Left lung (tissue), 10 donors: Measurements from ENCODE around the gene KANSL3. TPM values are rescaled to one million over a fixed set of nuclear protein-coding genes. Genes with fewer than 3 reads are reported as not detected.

Source experiments
- ATAC-seq: fragments of 200-7000 bp; cut with Tn5 transposase; one replicate; pipeline ENCODE4 v1.9.1; 2020; ENCODE audit warnings: moderate library complexity
- DNase-seq, 4 donors: peaks; one replicate each; pipeline ENCODE4 v3.0.0-alpha.2; 2013 to 2020
- H3K27ac ChIP-seq, 2 donors: fragments of 200-600 bp; sonication (generic) in 1 of 2; one replicate each; pipeline versions ENCODE4 v1.5.0 to v1.8.0; 2020 to 2021
- H3K27me3 ChIP-seq, 2 donors: fragments of 200-600 bp; sonication (generic) in 1 of 2; one replicate each; pipeline versions ENCODE4 v1.5.0 to v1.8.0; 2020 to 2021
- H3K36me3 ChIP-seq, 2 donors: fragments of 200-600 bp; sonication (generic) in 1 of 2; one replicate each; pipeline versions ENCODE4 v1.5.0 to v1.8.0; 2020 to 2021
- H3K4me1 ChIP-seq, 2 donors: fragments of 200-600 bp; one replicate each; pipeline ENCODE4 v1.8.0; 2021
- H3K4me3 ChIP-seq, 2 donors: fragments of 200-600 bp; sonication (generic) in 1 of 2; one replicate each; pipeline versions ENCODE4 v1.5.0 to v1.8.0; 2020 to 2021; ENCODE audit warnings: mild to moderate bottlenecking in 1 of 2
- H3K9me3 ChIP-seq, 2 donors: fragments of 200-600 bp; sonication (generic) in 1 of 2; one replicate each; pipeline versions ENCODE4 v1.5.0 to v1.8.0; 2020 to 2021
- CTCF ChIP-seq, 2 donors: fragments of 200-600 bp; sonication (generic) in 1 of 2; IDR thresholded peaks; one replicate each; pipeline versions ENCODE4 v1.5.0 to v1.8.0; 2021; ENCODE audit warnings: antibody characterized with exemption in 2 of 2
- intact Hi-C, 2 donors: fragments of 100-400 bp; cut with DNase I; formaldehyde crosslinking; loops; one replicate each; pipeline versions ENCODE4 v1.11.2 to v1.14.2; 2022
- polyA plus RNA-seq, 6 donors: library from polyadenylated mRNA; unstranded; fragments of 120-200 nt; gene quantifications; one replicate each; pipeline ENCODE4 v1.2.1, GENCODE V29; 2013; ENCODE audit not compliant: insufficient read length in 6 of 6
- total RNA-seq, 2 donors: library from RNA; stranded (reverse); fragmentation: NEBNext Ultra II Directional; extraction: Animal tissue kit (Norgen Biotek cat#: 25700); gene quantifications; one replicate each; pipeline ENCODE4 v1.2.1, GENCODE V29; 2021
- donor health status: DM: no; HTN: yes; CAD: no.
- donor health status: DM: no; HTN: no; CAD: no.

Gene KANSL3
- total and polyA plus RNA-seq, 8 donors, result 39.9 to 61.5 (median 55.0) TPM

- no peak for TF ChIP-seq CTCF (IDR thresholded peaks at IDR 0.05)
- Histone ChIP-seq H3K27me3 (no peaks in the 10 kb centered on the region), H3K9me3 (no peaks in the 10 kb centered on the region), H3K36me3 (peaks cover 6 to 98% of the 10 kb centered on the region in 2 donors), H3K4me1 (peaks cover 0 to 8% of the 10 kb centered on the region in 2 donors), H3K27ac (peak overlapping the region in 1 of 2 donors; percentile 4), H3K4me3 (no peak overlapping the region)
- intact Hi-C loops, result no loop called here
- DNase-seq (no peak), ATAC-seq (peak; percentile 42)
Measured at GRCh38 chr2:96608469-96609455, 29.4 kb downstream of the KANSL3 start.

GRCh38 chr2:96604104-96604503, 34.0 kb downstream of the KANSL3 start:
- no peak for ATAC-seq
- TF ChIP-seq CTCF (IDR thresholded peaks at IDR 0.05), result no peak
- no peaks in the 10 kb centered on the region for H3K27me3 ChIP-seq
- H3K27ac ChIP-seq, result no peak overlapping the region
- H3K4me3 ChIP-seq, result no peak overlapping the region
- H3K36me3 ChIP-seq, result peaks cover 0 to 99% of the 10 kb centered on the region in 2 donors
- no peaks in the 10 kb centered on the region for H3K9me3 ChIP-seq
- no peak for DNase-seq
- intact Hi-C loops, result no loop called here
- H3K4me1 ChIP-seq, result peaks cover 0 to 10% of the 10 kb centered on the region in 2 donors

GRCh38 chr2:96602330-96602823, 35.7 kb downstream of the KANSL3 start:
- Histone ChIP-seq H3K36me3 (peaks cover 0 to 99% of the 10 kb centered on the region in 2 donors), H3K4me1 (peaks cover 0 to 4% of the 10 kb centered on the region in 2 donors), H3K9me3 (no peaks in the 10 kb centered on the region), H3K4me3 (no peak overlapping the region), H3K27me3 (no peaks in the 10 kb centered on the region), H3K27ac (no peak overlapping the region)
- no peak for TF ChIP-seq CTCF (IDR thresholded peaks at IDR 0.05)
- intact Hi-C loops, result no loop called here
- DNase-seq (no peak), ATAC-seq (peak; percentile 64)

GRCh38 chr2:96601382-96602292, 36.5 kb downstream of the KANSL3 start:
- Histone ChIP-seq H3K27me3 (no peaks in the 10 kb centered on the region), H3K4me3 (no peak overlapping the region), H3K36me3 (peaks cover 0 to 99% of the 10 kb centered on the region in 2 donors), H3K4me1 (peaks cover 0 to 4% of the 10 kb centered on the region in 2 donors), H3K27ac (no peak overlapping the region), H3K9me3 (no peaks in the 10 kb centered on the region)
- ATAC-seq (no peak), DNase-seq (no peak)
- intact Hi-C loops, result no loop called here
- no peak for TF ChIP-seq CTCF (IDR thresholded peaks at IDR 0.05)
